ENCODE results near the gene OTULIN.

Gene OTULIN

GRCh38 chr5:14672082-14672481 is 7.6 kb downstream of the OTULIN start:
- H3K27ac ChIP-seq (ENCODE audit: extremely low read depth, low read depth, low read length): no peak overlapping the region
- POLR2A ChIA-PET: interaction anchor here (0.7 kb wide), 1 partner anchor 13 kb away, joined by 3 read pairs; no protein-coding TSS in a partner anchor
- H3K4me1 ChIP-seq (ENCODE audit: control insufficient read depth, insufficient read depth, low read length): peaks cover 11% of the 10 kb centered on the region
- peaks cover 7 to 14% of the 10 kb centered on the region in 2 experiments; a peak in 2 of 3 replicates for H3K36me3 ChIP-seq (ENCODE audit: control insufficient read depth in 2 of 2, insufficient read depth in 1 of 2, low read length in 2 of 2)
- CTCF ChIA-PET: interaction anchor here (1.4 to 1.5 kb wide), 2 partner anchors 11 to 13 kb away, joined by 5 to 8 read pairs; no protein-coding TSS in a partner anchor
- no peaks in the 10 kb centered on the region for H3K9me3 ChIP-seq (ENCODE audit: control insufficient read depth, insufficient read depth, low read depth, low read length)
- H3K4me3 ChIP-seq (ENCODE audit: low read depth, low read length): no peak overlapping the region
- no peak for TF ChIP-seq ZNF423 (tag by site-specific recombination; IDR thresholded peaks at IDR 0.05)
- TF ChIP-seq PRDM6 (tag by site-specific recombination; IDR thresholded peaks at IDR 0.05): no peak
- TF ChIP-seq ZNF623 (tag by site-specific recombination; IDR thresholded peaks at IDR 0.05): no peak
- no peak for TF ChIP-seq ZNF449 (tag by site-specific recombination; IDR thresholded peaks at IDR 0.05)
- TF ChIP-seq TCF7L2 (IDR thresholded peaks at IDR 0.05; ENCODE audit: borderline replicate concordance, low read depth, low read length): no peak
- no peak for TF ChIP-seq ZNF26 (tag by site-specific recombination; IDR thresholded peaks at IDR 0.05)
- no peak for TF ChIP-seq ZFHX2 (tag by site-specific recombination; conservative IDR thresholded peaks at IDR 0.05)
- no peak for TF ChIP-seq ZNF701 (tag by site-specific recombination; IDR thresholded peaks at IDR 0.05)
- no peak for TF ChIP-seq ZNF544 (tag by site-specific recombination; IDR thresholded peaks at IDR 0.05)
- TF ChIP-seq MZF1 (tag by site-specific recombination; IDR thresholded peaks at IDR 0.05; ENCODE audit: borderline replicate concordance): no peak
- TF ChIP-seq GLIS2 (tag by site-specific recombination; IDR thresholded peaks at IDR 0.05): no peak
- no peak for TF ChIP-seq ZFP37 (tag by site-specific recombination; IDR thresholded peaks at IDR 0.05)
- TF ChIP-seq HOXA7 (CRISPR knock-in tag; IDR thresholded peaks at IDR 0.05; ENCODE audit: borderline replicate concordance): no peak
- no peak for TF ChIP-seq ZNF549 (tag by site-specific recombination; IDR thresholded peaks at IDR 0.05)
- TF ChIP-seq SETDB1 (IDR thresholded peaks at IDR 0.05; ENCODE audit: insufficient read length, low read length): no peak

- POLR2A ChIA-PET: no interaction called here
- H3K36me3 ChIP-seq (ENCODE audit: control insufficient read depth in 2 of 2, insufficient read depth in 1 of 2, low read length in 2 of 2): peaks cover 7 to 14% of the 10 kb centered on the region in 2 experiments; a peak in 2 of 3 replicates
- TF ChIP-seq ZBTB10 (tag by site-specific recombination; IDR thresholded peaks at IDR 0.05): no peak
- TF ChIP-seq ZNF692 (tag by site-specific recombination; IDR thresholded peaks at IDR 0.05): 0 out of 2 replicates have a peak, but pooled peaks have one; percentile 32
- TF ChIP-seq PATZ1 (tag by site-specific recombination; IDR thresholded peaks at IDR 0.05): no peak
- no peak for TF ChIP-seq ZFP69B (tag by site-specific recombination; IDR thresholded peaks at IDR 0.05)
- TF ChIP-seq ZNF544 (tag by site-specific recombination; IDR thresholded peaks at IDR 0.05): no peak
- TF ChIP-seq ZNF350 (tag by site-specific recombination; IDR thresholded peaks at IDR 0.05): no peak
- CTCF ChIA-PET: interaction anchor here (0.7 to 1.5 kb wide), 6 partner anchors 10 to 95 kb away, joined by 3 to 8 read pairs (median 5); no protein-coding TSS in a partner anchor
- no peak overlapping the region for H3K4me3 ChIP-seq (ENCODE audit: low read depth, low read length)
- peaks cover 11% of the 10 kb centered on the region for H3K4me1 ChIP-seq (ENCODE audit: control insufficient read depth, insufficient read depth, low read length)
- no peak overlapping the region for H3K27ac ChIP-seq (ENCODE audit: extremely low read depth, low read depth, low read length)
- no peaks in the 10 kb centered on the region for H3K9me3 ChIP-seq (ENCODE audit: control insufficient read depth, insufficient read depth, low read depth, low read length)
Observed at GRCh38 chr5:14672484-14673394, 8.2 kb downstream of the OTULIN start.
